Parathyroid adenoma (tissue), 2 donors: ENCODE results near the gene MUC2.

Source experiments
- H2AFZ ChIP-seq: fragments of 300-600 bp; sonication (generic); one replicate; pipeline ENCODE4 v1.7.0; 2017; ENCODE audit warnings: antibody characterized with exemption, mild to moderate bottlenecking
- H3K27ac ChIP-seq: fragments of 300-600 bp; sonication (generic); one replicate; pipeline ENCODE4 v1.7.0; 2017
- H3K27me3 ChIP-seq: fragments of 300-600 bp; sonication (generic); one replicate; pipeline ENCODE4 v1.7.0; 2017; ENCODE audit warnings: low read length; ENCODE audit not compliant: control insufficient read depth, insufficient read depth
- H3K36me3 ChIP-seq: fragments of 300-600 bp; sonication (generic); one replicate; pipeline ENCODE4 v1.7.0; 2017; ENCODE audit warnings: low read length; ENCODE audit not compliant: control insufficient read depth, insufficient read depth
- H3K4me1 ChIP-seq: fragments of 300-600 bp; sonication (generic); one replicate; pipeline ENCODE4 v1.7.0; 2017; ENCODE audit warnings: control low read depth
- H3K4me2 ChIP-seq: fragments of 300-600 bp; sonication (generic); one replicate; pipeline ENCODE4 v1.7.0; 2017; ENCODE audit warnings: low read length
- H3K4me3 ChIP-seq: fragments of 300-600 bp; sonication (generic); one replicate; pipeline ENCODE4 v1.7.0; 2017; ENCODE audit warnings: low read depth, low read length
- H3K79me2 ChIP-seq: fragments of 300-600 bp; sonication (generic); one replicate; pipeline ENCODE4 v1.7.0; 2017; ENCODE audit warnings: control low read depth
- H3K9ac ChIP-seq: fragments of 300-600 bp; sonication (generic); one replicate; pipeline ENCODE4 v1.7.0; 2017; ENCODE audit warnings: mild to moderate bottlenecking
- H3K9me3 ChIP-seq: fragments of 300-600 bp; sonication (generic); one replicate; pipeline ENCODE4 v1.7.0; 2017; ENCODE audit warnings: low read length; ENCODE audit not compliant: control insufficient read depth
- TF ChIP-seq, protein P1 (sequence below): fragments of 300-600 bp; sonication (generic); IDR thresholded peaks from one replicate; pipeline ENCODE4 v1.7.0; 2017; ENCODE audit warnings: antibody characterized with exemption, mild to moderate bottlenecking
- donor health status: primary hyperparathyroidism.

Gene MUC2

DNA sequence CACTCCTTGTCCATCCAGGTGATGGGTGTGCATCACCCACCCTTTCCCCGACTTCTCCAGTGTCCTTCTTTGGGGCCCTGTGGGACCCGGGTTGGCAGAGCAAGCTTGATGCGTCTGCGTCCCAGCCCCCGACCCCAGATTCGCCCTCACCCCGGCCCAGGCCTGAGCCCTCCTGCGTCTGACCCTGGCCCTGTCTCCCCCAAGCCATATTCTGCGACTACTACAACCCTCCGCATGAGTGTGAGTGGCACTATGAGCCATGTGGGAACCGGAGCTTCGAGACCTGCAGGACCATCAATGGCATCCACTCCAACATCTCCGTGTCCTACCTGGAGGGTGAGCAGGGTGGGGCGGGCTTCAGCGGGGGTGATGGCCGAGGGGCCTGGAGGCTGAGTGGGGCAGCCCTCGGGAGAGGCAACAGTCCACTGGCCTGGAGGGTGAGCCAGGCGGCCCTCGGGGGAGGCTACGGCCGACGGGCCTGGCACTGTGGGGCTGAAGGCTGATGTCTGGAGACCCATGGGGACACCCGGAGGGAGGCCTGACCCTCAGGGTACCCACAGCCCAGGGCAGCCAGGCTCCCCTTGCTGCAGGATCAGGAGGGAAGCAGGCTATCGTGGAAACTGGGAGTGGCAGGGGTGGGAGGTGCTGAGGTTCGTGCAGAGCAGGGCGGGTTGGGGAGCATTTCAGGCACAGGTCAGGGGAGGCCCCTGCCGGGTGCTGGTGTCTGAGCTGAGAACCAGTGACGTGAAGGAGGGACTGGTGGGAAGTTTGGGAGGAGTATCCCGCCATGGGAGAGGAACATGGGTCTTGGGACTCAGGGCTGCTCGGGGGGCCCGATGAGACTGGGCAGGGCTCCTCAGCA is 15.3 kb downstream of the MUC2 start:
- no peak overlapping the region for H3K27ac ChIP-seq
- no peaks in the 10 kb centered on the region for H3K27me3 ChIP-seq
- H3K9ac ChIP-seq = no peak overlapping the region
- H3K36me3 ChIP-seq = no peaks in the 10 kb centered on the region
- no peak overlapping the region for H3K4me2 ChIP-seq
- no peak overlapping the region for H2AFZ ChIP-seq
- no peaks in the 10 kb centered on the region for H3K9me3 ChIP-seq
- TF ChIP-seq, protein P1, sequence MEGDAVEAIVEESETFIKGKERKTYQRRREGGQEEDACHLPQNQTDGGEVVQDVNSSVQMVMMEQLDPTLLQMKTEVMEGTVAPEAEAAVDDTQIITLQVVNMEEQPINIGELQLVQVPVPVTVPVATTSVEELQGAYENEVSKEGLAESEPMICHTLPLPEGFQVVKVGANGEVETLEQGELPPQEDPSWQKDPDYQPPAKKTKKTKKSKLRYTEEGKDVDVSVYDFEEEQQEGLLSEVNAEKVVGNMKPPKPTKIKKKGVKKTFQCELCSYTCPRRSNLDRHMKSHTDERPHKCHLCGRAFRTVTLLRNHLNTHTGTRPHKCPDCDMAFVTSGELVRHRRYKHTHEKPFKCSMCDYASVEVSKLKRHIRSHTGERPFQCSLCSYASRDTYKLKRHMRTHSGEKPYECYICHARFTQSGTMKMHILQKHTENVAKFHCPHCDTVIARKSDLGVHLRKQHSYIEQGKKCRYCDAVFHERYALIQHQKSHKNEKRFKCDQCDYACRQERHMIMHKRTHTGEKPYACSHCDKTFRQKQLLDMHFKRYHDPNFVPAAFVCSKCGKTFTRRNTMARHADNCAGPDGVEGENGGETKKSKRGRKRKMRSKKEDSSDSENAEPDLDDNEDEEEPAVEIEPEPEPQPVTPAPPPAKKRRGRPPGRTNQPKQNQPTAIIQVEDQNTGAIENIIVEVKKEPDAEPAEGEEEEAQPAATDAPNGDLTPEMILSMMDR = no peak
- no peak overlapping the region for H3K4me3 ChIP-seq
- H3K4me1 ChIP-seq = no peaks in the 10 kb centered on the region
- H3K79me2 ChIP-seq = no peaks in the 10 kb centered on the region

DNA sequence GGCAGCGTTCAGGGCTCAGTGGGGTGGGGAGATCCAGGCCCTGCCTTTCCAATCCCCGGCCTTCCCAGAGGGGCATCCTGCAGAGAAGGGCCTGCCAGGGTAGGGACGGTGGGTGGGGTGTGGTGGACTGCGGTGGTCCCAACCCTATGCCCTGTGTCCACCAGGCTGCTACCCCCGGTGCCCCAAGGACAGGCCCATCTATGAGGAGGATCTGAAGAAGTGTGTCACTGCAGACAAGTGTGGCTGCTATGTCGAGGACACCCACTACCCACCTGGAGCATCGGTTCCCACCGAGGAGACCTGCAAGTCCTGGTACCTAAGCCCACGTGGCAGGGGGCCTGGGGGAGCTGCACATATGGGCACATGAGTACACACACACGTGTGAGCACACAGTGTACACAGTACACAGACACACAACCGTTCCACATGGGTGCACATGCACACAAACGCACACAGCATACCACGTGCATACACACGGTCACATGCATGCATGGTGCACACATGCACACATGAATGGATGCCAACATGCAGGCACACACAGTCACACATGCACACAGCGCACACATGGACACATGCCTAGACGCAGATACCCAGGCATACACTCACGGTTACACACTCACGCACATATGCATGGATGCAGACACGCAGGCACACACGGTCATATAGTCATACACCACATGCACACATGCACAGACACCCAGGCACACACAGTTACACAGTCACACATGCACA is 16.1 kb downstream of the MUC2 start:
- H3K4me3 ChIP-seq = no peak overlapping the region
- no peak overlapping the region for H3K9ac ChIP-seq
- no peaks in the 10 kb centered on the region for H3K79me2 ChIP-seq
- no peak overlapping the region for H3K27ac ChIP-seq
- H3K27me3 ChIP-seq = no peaks in the 10 kb centered on the region
- H3K4me1 ChIP-seq = no peaks in the 10 kb centered on the region
- no peak overlapping the region for H2AFZ ChIP-seq
- TF ChIP-seq, protein P1 = no peak
- H3K9me3 ChIP-seq = no peaks in the 10 kb centered on the region
- no peak overlapping the region for H3K4me2 ChIP-seq
- H3K36me3 ChIP-seq = no peaks in the 10 kb centered on the region

DNA sequence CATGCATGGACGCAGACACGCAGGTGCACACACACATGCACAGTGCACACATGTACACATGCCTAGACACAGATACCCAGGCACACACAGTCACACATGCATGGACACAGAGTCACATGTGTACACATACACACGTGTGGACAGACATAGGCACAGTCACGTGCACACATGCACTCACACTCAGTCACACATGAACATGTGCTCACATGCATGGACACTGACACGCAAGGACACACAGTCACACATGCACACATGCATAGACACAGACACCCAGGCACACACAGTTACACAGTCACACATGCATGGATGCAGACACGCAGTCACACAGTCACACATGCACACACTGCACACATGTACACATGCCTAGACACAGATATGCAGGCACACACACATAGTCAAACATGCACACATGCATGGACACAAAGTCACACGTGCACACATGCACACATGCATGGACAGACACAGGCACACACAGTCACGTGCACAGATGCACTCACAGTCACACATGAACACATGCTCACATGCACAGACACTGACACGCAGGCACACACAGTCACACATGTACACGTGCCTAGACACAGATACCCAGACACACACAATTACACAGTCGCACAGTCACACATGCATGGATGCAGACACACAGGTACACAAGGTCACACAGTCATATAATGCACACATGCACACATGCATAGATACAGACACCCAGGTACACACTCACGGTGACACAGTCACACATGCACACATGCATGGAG is 16.8 kb downstream of the MUC2 start:
- TF ChIP-seq, protein P1 = no peak
- Histone ChIP-seq H3K79me2 (no peaks in the 10 kb centered on the region), H3K9me3 (no peaks in the 10 kb centered on the region), H3K27ac (no peak overlapping the region), H3K36me3 (no peaks in the 10 kb centered on the region), H3K4me3 (no peak overlapping the region), H3K27me3 (no peaks in the 10 kb centered on the region), H3K4me1 (no peaks in the 10 kb centered on the region), H2AFZ (no peak overlapping the region), H3K9ac (no peak overlapping the region), H3K4me2 (no peak overlapping the region)

DNA sequence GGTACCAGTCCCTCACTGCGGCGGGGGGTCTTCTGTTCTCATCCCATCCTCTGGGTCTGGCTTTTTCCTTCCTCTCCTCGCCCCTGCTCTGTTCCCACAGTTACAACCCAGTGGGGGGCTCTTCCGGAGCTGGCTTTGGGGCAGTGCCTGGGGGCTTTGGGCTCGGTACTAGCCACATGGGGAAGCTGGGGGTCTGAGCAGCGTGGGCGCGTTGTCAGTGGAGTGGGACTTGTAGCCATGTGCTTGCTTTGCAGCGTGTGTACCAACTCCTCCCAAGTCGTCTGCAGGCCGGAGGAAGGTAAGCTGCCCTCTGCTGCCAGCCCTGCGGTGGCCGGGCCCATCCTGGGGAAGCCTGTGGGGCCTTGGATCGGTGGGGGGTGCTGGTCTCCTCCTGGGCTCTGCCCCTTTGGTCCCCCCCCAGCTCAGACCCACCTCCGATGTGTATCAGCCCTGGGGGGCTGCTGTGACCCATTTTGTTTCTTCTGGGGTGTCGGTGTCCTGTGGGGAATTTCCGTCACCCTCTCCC is 17.5 kb downstream of the MUC2 start:
- no peaks in the 10 kb centered on the region for H3K36me3 ChIP-seq
- no peaks in the 10 kb centered on the region for H3K79me2 ChIP-seq
- no peak overlapping the region for H2AFZ ChIP-seq
- H3K27me3 ChIP-seq = no peaks in the 10 kb centered on the region
- H3K4me1 ChIP-seq = no peaks in the 10 kb centered on the region
- H3K4me2 ChIP-seq = no peak overlapping the region
- no peak overlapping the region for H3K4me3 ChIP-seq
- H3K9me3 ChIP-seq = no peaks in the 10 kb centered on the region
- no peak overlapping the region for H3K27ac ChIP-seq
- TF ChIP-seq, protein P1 = no peak
- no peak overlapping the region for H3K9ac ChIP-seq
